Stimulated activated CD8-positive, alpha-beta memory T cell treated with anti-CD3 and anti-CD28 coated beads, Interleukin-7, amount 100 ng/mL, for 24 hours (primary cell): ENCODE results near the gene PRR16.

ENCODE experiments used
- DNase-seq: peaks from one replicate; pipeline ENCODE4 v3.0.0-alpha.2; 2020; ENCODE audit warnings: low read depth

Gene PRR16

GRCh38 chr5:120516805-120517204, 52.7 kb downstream of the PRR16 start:
- DNase-seq = no peak

- no peak for DNase-seq
Observed at GRCh38 chr5:120517607-120518252, 53.6 kb downstream of the PRR16 start.

- no peak for DNase-seq
Observed at GRCh38 chr5:120518581-120518980, 54.5 kb downstream of the PRR16 start.

- DNase-seq = no peak
Observed at GRCh38 chr5:120527251-120527650, 63.2 kb downstream of the PRR16 start.

GRCh38 chr5:120528609-120529008, 64.5 kb downstream of the PRR16 start:
- no peak for DNase-seq

- no peak for DNase-seq
Observed at GRCh38 chr5:120529386-120529785, 65.3 kb downstream of the PRR16 start.

GRCh38 chr5:120531215-120531614, 67.1 kb downstream of the PRR16 start:
- DNase-seq = no peak

- no peak for DNase-seq
Observed at GRCh38 chr5:120532835-120533234, 68.7 kb downstream of the PRR16 start.

GRCh38 chr5:120533581-120533980, 69.5 kb downstream of the PRR16 start:
- no peak for DNase-seq

GRCh38 chr5:120535900-120536299, 71.8 kb downstream of the PRR16 start:
- DNase-seq = no peak

- DNase-seq = no peak
Observed at GRCh38 chr5:120538149-120538548, 74.0 kb downstream of the PRR16 start.

GRCh38 chr5:120538644-120539043, 74.5 kb downstream of the PRR16 start:
- no peak for DNase-seq

GRCh38 chr5:120539471-120539870, 75.4 kb downstream of the PRR16 start:
- DNase-seq = no peak

GRCh38 chr5:120540097-120540496, 76.0 kb downstream of the PRR16 start:
- DNase-seq = no peak

- DNase-seq = no peak
Observed at GRCh38 chr5:120544043-120544442, 79.9 kb downstream of the PRR16 start.

- DNase-seq = no peak
Observed at GRCh38 chr5:120545007-120545406, 80.9 kb downstream of the PRR16 start.

- DNase-seq = no peak
Observed at GRCh38 chr5:120545951-120546350, 81.9 kb downstream of the PRR16 start.

- no peak for DNase-seq
Observed at GRCh38 chr5:120546922-120547321, 82.8 kb downstream of the PRR16 start.

- DNase-seq = no peak
Observed at GRCh38 chr5:120550358-120550757, 86.3 kb downstream of the PRR16 start.

- DNase-seq = no peak
Observed at GRCh38 chr5:120552638-120553037, 88.5 kb downstream of the PRR16 start.

- no peak for DNase-seq
Observed at GRCh38 chr5:120555345-120555744, 91.2 kb downstream of the PRR16 start.

GRCh38 chr5:120564013-120564412, 99.9 kb downstream of the PRR16 start:
- no peak for DNase-seq

- no peak for DNase-seq
Observed at GRCh38 chr5:120567066-120567465, 103.0 kb downstream of the PRR16 start.

GRCh38 chr5:120567921-120568320, 103.8 kb downstream of the PRR16 start:
- DNase-seq = no peak

- DNase-seq = no peak
Observed at GRCh38 chr5:120568711-120569110, 104.6 kb downstream of the PRR16 start.
